Mesenchymal stem cell (in vitro differentiated cells and primary cell): ENCODE measurements around the gene LARGE1.

ENCODE experiments used
- DNase-seq: peaks from one replicate; pipeline ENCODE4 v3.0.0-alpha.2; 2013
- H2AFZ ChIP-seq: one replicate; pipeline ENCODE4 v1.6.1; 2013; ENCODE audit warnings: low read depth, mild to moderate bottlenecking, control low read depth, inconsistent platforms, low read length, moderate library complexity
- H2AK5ac ChIP-seq: 2 replicates; pipeline ENCODE4 v1.6.1; 2013; ENCODE audit warnings: low read length, moderate library complexity, mild to moderate bottlenecking, inconsistent platforms; ENCODE audit not compliant: severe bottlenecking
- H2BK120ac ChIP-seq: one replicate; pipeline ENCODE4 v1.6.1; 2013; ENCODE audit warnings: low read depth, mild to moderate bottlenecking, inconsistent platforms, low read length, moderate library complexity
- H2BK12ac ChIP-seq, 2 experiments: one replicate each; pipeline ENCODE4 v1.6.1; 2013; ENCODE audit warnings: inconsistent platforms in 2 of 2, low read length in 2 of 2, mild to moderate bottlenecking in 2 of 2, moderate library complexity in 2 of 2, control low read depth in 1 of 2
- H2BK15ac ChIP-seq: one replicate; pipeline ENCODE4 v1.6.1; 2013; ENCODE audit warnings: mild to moderate bottlenecking, low read depth, inconsistent platforms; ENCODE audit not compliant: poor library complexity, severe bottlenecking
- H2BK5ac ChIP-seq: 2 replicates; pipeline ENCODE4 v1.6.1; 2013; ENCODE audit warnings: low read depth, mild to moderate bottlenecking, low read length, control low read depth, inconsistent platforms; ENCODE audit not compliant: poor library complexity, severe bottlenecking
- H3K14ac ChIP-seq, 2 experiments: one replicate each; pipeline ENCODE4 v1.6.1; 2013; ENCODE audit warnings: inconsistent platforms in 2 of 2, low read length in 2 of 2, control low read depth in 1 of 2, mild to moderate bottlenecking in 1 of 2, moderate library complexity in 1 of 2
- H3K18ac ChIP-seq, 2 experiments: one replicate each; pipeline ENCODE4 v1.6.1; 2013; ENCODE audit warnings: inconsistent platforms in 2 of 2, low read length in 2 of 2, control low read depth in 1 of 2, low read depth in 1 of 2, mild to moderate bottlenecking in 1 of 2
- H3K23ac ChIP-seq, 2 experiments: one replicate each; pipeline ENCODE4 v1.6.1; 2013; ENCODE audit warnings: inconsistent platforms in 2 of 2, low read length in 2 of 2, mild to moderate bottlenecking in 2 of 2, moderate library complexity in 2 of 2, control low read depth in 1 of 2
- H3K27ac ChIP-seq: 2 replicates; pipeline ENCODE4 v1.5.1; 2013; ENCODE audit warnings: mild to moderate bottlenecking, moderate library complexity, low read length, control low read depth, inconsistent platforms; ENCODE audit not compliant: poor library complexity, severe bottlenecking
- H3K27me3 ChIP-seq, 2 experiments: 2 replicates each; pipeline versions ENCODE4 v1.6.1 to v1.7.0; 2013; ENCODE audit warnings: low read length in 2 of 2, mild to moderate bottlenecking in 2 of 2, moderate library complexity in 2 of 2, control low read depth in 1 of 2, inconsistent platforms in 1 of 2; ENCODE audit not compliant: control insufficient read depth in 1 of 2, insufficient read depth in 1 of 2
- H3K36me3 ChIP-seq, 2 experiments: 2 replicates each; pipeline versions ENCODE4 v1.6.1 to v1.7.0; 2013; ENCODE audit warnings: low read length in 2 of 2, control low read depth in 1 of 2, inconsistent platforms in 1 of 2, low read depth in 1 of 2, mild to moderate bottlenecking in 1 of 2; ENCODE audit not compliant: insufficient read depth in 2 of 2, control insufficient read depth in 1 of 2
- H3K4ac ChIP-seq, 2 experiments: one replicate each; pipeline ENCODE4 v1.6.1; 2013; ENCODE audit warnings: inconsistent platforms in 2 of 2, low read length in 2 of 2, mild to moderate bottlenecking in 2 of 2, moderate library complexity in 2 of 2, control low read depth in 1 of 2, low read depth in 1 of 2
- H3K4me1 ChIP-seq: 2 replicates; pipeline ENCODE4 v1.6.1; 2013; ENCODE audit warnings: low read depth, low read length, control low read depth; ENCODE audit not compliant: control insufficient read depth, insufficient read depth
- H3K4me2 ChIP-seq: 2 replicates; pipeline ENCODE4 v1.6.1; 2013; ENCODE audit warnings: low read length, mild to moderate bottlenecking, inconsistent platforms; ENCODE audit not compliant: poor library complexity, severe bottlenecking
- H3K4me3 ChIP-seq, 2 experiments: 2 replicates each; pipeline versions ENCODE4 v1.5.1 to v1.7.0; 2013; ENCODE audit warnings: low read length in 2 of 2, mild to moderate bottlenecking in 2 of 2, control low read depth in 1 of 2, low read depth in 1 of 2; ENCODE audit not compliant: insufficient read depth in 1 of 2
- H3K79me1 ChIP-seq: replicated peaks from 2 replicates; pipeline ENCODE4 v1.6.1; 2013; ENCODE audit warnings: mild to moderate bottlenecking, control low read depth, low read length, inconsistent platforms; ENCODE audit not compliant: poor library complexity, severe bottlenecking
- H3K9ac ChIP-seq: 2 replicates; pipeline ENCODE4 v1.7.0; 2013; ENCODE audit warnings: mild to moderate bottlenecking, low read length, moderate library complexity
- H3K9me3 ChIP-seq: 2 replicates; pipeline ENCODE4 v1.7.0; 2013; ENCODE audit warnings: mild to moderate bottlenecking, low read length; ENCODE audit not compliant: control insufficient read depth
- H4K8ac ChIP-seq: one replicate; pipeline ENCODE4 v1.6.1; 2013; ENCODE audit warnings: inconsistent platforms, mild to moderate bottlenecking, low read length, moderate library complexity
- H4K91ac ChIP-seq: one replicate; pipeline ENCODE4 v1.6.1; 2013; ENCODE audit warnings: mild to moderate bottlenecking, low read length, inconsistent platforms
- WGBS: methylation state at CpG from one replicate; pipeline ENCODE4 v1.1.7; 2013; ENCODE audit warnings: mixed read lengths; 5-methylcytosine and 5-hydroxymethylcytosine counted together

Gene LARGE1

DNA sequence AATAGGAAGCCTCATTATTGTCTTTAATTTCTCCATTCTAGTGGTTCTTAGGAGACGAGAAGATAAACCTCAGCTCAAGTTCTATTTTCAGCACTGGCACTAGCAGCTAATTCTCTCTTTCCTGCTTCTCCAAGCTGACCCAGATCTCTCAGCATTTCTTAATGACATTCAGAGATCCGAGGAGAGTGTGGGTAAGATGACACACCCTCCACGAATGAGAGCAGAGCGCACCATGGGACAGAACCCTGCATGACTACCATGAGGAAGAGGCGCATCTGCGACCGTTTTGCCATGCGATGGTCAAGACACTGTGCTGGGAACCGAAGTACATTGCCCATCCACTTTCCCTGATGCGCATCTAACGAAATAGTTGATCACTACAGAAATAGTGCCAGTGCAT lies 241.8 kb downstream of the LARGE1 start:
- Histone ChIP-seq H2BK5ac (no peak overlapping the region), H2AFZ (no peak overlapping the region), H3K18ac (no peak overlapping the region), H3K27me3 (no peaks in the 10 kb centered on the region), H3K14ac (no peak overlapping the region), H2BK15ac (no peak overlapping the region), H3K23ac (no peak overlapping the region), H3K4me2 (no peak overlapping the region), H2BK120ac (no peak overlapping the region), H2BK12ac (no peak overlapping the region), H4K8ac (no peak overlapping the region), H3K4me1 (no peaks in the 10 kb centered on the region), H2AK5ac (no peak overlapping the region), H3K9me3 (peaks cover 3% of the 10 kb centered on the region), H3K4me3 (no peak overlapping the region), H3K79me1 (no peaks in the 10 kb centered on the region), H3K9ac (no peak overlapping the region), H3K27ac (no peak overlapping the region), H3K36me3 (no peaks in the 10 kb centered on the region), H3K4ac (no peak overlapping the region), H4K91ac (no peak overlapping the region)
- DNase-seq = no peak
- 92% methylated on average over 11 of the region's 11 CpGs for WGBS

DNA sequence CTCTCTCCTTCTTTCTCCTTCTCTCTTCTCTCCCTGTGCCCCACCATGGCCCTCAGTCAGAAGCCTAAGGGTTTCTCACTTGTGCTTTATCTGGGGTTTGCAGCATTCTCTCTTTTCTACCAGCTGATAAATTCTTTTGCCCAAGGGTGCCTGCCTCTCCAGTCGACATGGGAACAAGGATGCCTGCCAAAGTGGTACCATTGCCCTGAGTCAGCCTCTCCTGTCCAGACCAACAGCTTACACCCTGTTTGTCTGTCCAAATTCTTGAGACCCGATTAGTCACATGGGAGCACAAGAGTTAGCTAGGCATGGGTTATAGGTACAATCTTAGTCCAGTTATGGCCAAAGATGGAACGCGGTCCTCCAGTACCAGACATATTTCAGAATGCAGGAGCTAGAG lies 242.7 kb downstream of the LARGE1 start:
- Histone ChIP-seq H2BK5ac (no peak overlapping the region), H2AK5ac (no peak overlapping the region), H3K23ac (no peak overlapping the region), H2AFZ (no peak overlapping the region), H3K4me2 (no peak overlapping the region), H3K4me1 (no peaks in the 10 kb centered on the region), H2BK15ac (no peak overlapping the region), H3K14ac (no peak overlapping the region), H4K8ac (no peak overlapping the region), H3K36me3 (no peaks in the 10 kb centered on the region), H3K9me3 (no peaks in the 10 kb centered on the region), H3K27ac (no peak overlapping the region), H3K27me3 (no peaks in the 10 kb centered on the region), H3K9ac (no peak overlapping the region), H2BK12ac (no peak overlapping the region), H3K79me1 (no peaks in the 10 kb centered on the region), H3K4me3 (no peak overlapping the region), H4K91ac (no peak overlapping the region), H3K4ac (no peak overlapping the region), H3K18ac (no peak overlapping the region), H2BK120ac (no peak overlapping the region)
- DNase-seq = no peak
- 87% methylated on average over 4 of the region's 4 CpGs for WGBS

- no peak overlapping the region for H2BK5ac ChIP-seq
- no peak overlapping the region for H2AFZ ChIP-seq
- DNase-seq = no peak
- whole genome bisulfite sequencing = 96% methylated on average over 4 of the region's 4 CpGs
- H2AK5ac ChIP-seq = no peak overlapping the region
- no peaks in the 10 kb centered on the region for H3K79me1 ChIP-seq
- H3K27ac ChIP-seq = no peak overlapping the region
- H2BK12ac ChIP-seq = no peak overlapping the region
- no peak overlapping the region for H2BK15ac ChIP-seq
- no peak overlapping the region for H2BK120ac ChIP-seq
- no peak overlapping the region for H3K4me2 ChIP-seq
- H3K4me3 ChIP-seq = no peak overlapping the region
- H3K4ac ChIP-seq = no peak overlapping the region
- no peak overlapping the region for H3K9ac ChIP-seq
- H3K36me3 ChIP-seq = no peaks in the 10 kb centered on the region
- H4K91ac ChIP-seq = no peak overlapping the region
- no peaks in the 10 kb centered on the region for H3K27me3 ChIP-seq
- no peak overlapping the region for H4K8ac ChIP-seq
- no peaks in the 10 kb centered on the region for H3K9me3 ChIP-seq
- no peak overlapping the region for H3K23ac ChIP-seq
- H3K14ac ChIP-seq = no peak overlapping the region
- H3K18ac ChIP-seq = no peak overlapping the region
- no peaks in the 10 kb centered on the region for H3K4me1 ChIP-seq
These were observed 245.9 kb downstream of the LARGE1 start for GRCh38 chr22:33674357-33674756.

GRCh38 chr22:33669746-33670145 lies 250.5 kb downstream of the LARGE1 start:
- H3K23ac ChIP-seq = no peak overlapping the region
- DNase-seq = no peak
- no peak overlapping the region for H2BK5ac ChIP-seq
- no peaks in the 10 kb centered on the region for H3K4me1 ChIP-seq
- H4K91ac ChIP-seq = no peak overlapping the region
- H3K4me3 ChIP-seq = no peak overlapping the region
- H3K27me3 ChIP-seq = no peaks in the 10 kb centered on the region
- no peaks in the 10 kb centered on the region for H3K36me3 ChIP-seq
- H2AK5ac ChIP-seq = no peak overlapping the region
- H2BK12ac ChIP-seq = no peak overlapping the region
- no peak overlapping the region for H2AFZ ChIP-seq
- no peak overlapping the region for H3K27ac ChIP-seq
- no peak overlapping the region for H3K14ac ChIP-seq
- no peak overlapping the region for H3K9ac ChIP-seq
- no peak overlapping the region for H3K4me2 ChIP-seq
- no peaks in the 10 kb centered on the region for H3K9me3 ChIP-seq
- H3K18ac ChIP-seq = no peak overlapping the region
- H3K4ac ChIP-seq = no peak overlapping the region
- H2BK120ac ChIP-seq = no peak overlapping the region
- no peak overlapping the region for H2BK15ac ChIP-seq
- WGBS = 54% methylated on average over 2 of the region's 2 CpGs
- no peaks in the 10 kb centered on the region for H3K79me1 ChIP-seq
- no peak overlapping the region for H4K8ac ChIP-seq
